Fibroblast of villous mesenchyme (primary cell): Measurements from ENCODE around the gene SLC27A1. TPM values are rescaled to one million over a fixed set of nuclear protein-coding genes. Genes with fewer than 3 reads are reported as not detected.
"Not testable (repeated sequence)": the region's sequence is repeated elsewhere in the genome, so short reads cannot be mapped to it uniquely, and the experiment has no call there.

Experiments
- DNase-seq: peaks from one replicate; pipeline ENCODE4 v3.0.0-alpha.2; 2010; ENCODE audit warnings: low read depth
- H3K4me3 ChIP-seq: 2 replicates; pipeline ENCODE4 v1.5.1; 2011; ENCODE audit warnings: low read depth, mild to moderate bottlenecking, low read length
- total RNA-seq: library from RNA; depleted of rRNA; stranded (reverse); fragments of >200 nt; gene quantifications from 2 replicates; pipeline ENCODE4 v1.2.3, GENCODE V29; 2012
- TF ChIP-seq, protein P1 (sequence below): IDR thresholded peaks from 2 replicates; pipeline ENCODE4 v1.5.1; 2012; ENCODE audit warnings: low read depth, mild to moderate bottlenecking, low read length; ENCODE audit not compliant: insufficient read depth

The SLC27A1 gene
- total RNA-seq, 1 donor, result 10.8 TPM

DNA sequence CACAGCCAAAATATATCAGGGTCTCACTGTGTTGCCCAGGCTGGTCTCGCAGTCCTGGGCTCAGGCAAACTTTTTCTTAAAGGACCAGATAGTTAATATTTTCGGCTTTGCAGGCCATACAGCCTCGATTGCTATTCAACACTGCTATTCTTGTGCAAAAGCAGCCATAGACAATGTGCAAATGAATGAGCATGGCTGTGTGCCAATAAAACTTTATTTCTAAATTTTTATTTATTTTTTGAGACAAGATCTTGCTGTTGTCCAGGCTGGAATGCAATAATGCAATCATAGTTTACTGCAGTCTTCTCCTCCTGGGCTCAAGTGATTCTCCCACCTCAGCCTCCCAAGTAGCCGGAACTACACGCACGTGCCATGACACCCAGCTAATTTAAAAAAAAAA, 32.9 kb downstream of the SLC27A1 start:
- H3K4me3 ChIP-seq, result no peak overlapping the region
- TF ChIP-seq, protein P1, sequence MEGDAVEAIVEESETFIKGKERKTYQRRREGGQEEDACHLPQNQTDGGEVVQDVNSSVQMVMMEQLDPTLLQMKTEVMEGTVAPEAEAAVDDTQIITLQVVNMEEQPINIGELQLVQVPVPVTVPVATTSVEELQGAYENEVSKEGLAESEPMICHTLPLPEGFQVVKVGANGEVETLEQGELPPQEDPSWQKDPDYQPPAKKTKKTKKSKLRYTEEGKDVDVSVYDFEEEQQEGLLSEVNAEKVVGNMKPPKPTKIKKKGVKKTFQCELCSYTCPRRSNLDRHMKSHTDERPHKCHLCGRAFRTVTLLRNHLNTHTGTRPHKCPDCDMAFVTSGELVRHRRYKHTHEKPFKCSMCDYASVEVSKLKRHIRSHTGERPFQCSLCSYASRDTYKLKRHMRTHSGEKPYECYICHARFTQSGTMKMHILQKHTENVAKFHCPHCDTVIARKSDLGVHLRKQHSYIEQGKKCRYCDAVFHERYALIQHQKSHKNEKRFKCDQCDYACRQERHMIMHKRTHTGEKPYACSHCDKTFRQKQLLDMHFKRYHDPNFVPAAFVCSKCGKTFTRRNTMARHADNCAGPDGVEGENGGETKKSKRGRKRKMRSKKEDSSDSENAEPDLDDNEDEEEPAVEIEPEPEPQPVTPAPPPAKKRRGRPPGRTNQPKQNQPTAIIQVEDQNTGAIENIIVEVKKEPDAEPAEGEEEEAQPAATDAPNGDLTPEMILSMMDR, result no peak
- peak; percentile 11 for DNase-seq

DNA sequence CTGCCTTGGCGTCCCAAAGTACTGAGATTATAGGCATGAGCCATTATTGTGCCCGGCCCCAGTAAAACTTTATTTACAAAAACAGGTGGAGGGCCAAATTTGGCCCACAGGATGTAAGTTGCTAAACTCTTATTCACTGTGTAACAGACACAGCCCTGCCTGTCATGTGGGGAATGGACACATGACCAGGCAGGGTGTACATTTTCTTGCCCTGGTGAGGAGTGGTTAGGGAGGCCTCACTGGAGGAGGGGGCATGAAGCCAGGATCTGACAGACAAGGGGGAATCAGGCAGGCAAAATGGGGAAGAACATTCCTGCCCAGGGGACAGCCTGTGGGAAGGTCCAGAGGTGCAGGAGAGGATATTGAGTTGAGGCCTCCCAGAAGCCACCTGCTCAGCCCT, 33.7 kb downstream of the SLC27A1 start:
- DNase-seq, result no peak
- no peak overlapping the region for H3K4me3 ChIP-seq
- TF ChIP-seq, protein P1, result no peak

DNA sequence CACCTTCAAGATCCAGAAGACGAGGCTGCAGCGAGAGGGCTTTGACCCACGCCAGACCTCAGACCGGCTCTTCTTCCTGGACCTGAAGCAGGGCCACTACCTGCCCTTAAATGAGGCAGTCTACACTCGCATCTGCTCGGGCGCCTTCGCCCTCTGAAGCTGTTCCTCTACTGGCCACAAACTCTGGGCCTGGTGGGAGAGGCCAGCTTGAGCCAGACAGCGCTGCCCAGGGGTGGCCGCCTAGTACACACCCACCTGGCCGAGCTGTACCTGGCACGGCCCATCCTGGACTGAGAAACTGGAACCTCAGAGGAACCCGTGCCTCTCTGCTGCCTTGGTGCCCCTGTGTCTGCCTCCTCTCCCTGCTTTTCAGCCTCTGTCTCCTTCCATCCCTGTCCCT, 34.1 kb downstream of the SLC27A1 start:
- H3K4me3 ChIP-seq, result no peak overlapping the region
- TF ChIP-seq, protein P1, result no peak
- no peak for DNase-seq

DNA sequence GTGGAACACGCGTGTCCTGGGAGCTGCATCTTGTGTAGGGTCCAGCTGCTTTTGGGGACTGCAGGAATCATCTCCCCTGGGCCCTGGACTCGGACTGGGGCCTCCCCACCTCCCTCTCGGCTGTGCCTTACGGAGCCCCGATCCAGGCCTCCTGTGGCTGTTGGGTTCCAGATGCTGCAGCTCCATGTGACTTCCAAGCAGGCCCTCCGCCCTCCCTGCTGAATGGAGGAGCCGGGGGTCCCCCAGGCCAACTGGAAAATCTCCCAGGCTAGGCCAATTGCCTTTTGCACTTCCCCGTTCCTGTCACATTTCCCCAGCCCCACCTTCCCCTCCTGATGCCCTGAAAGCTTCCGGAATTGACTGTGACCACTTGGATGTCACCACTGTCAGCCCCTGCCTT, 34.9 kb downstream of the SLC27A1 start:
- TF ChIP-seq, protein P1, result no peak
- H3K4me3 ChIP-seq, result no peak overlapping the region
- DNase-seq, result no peak

DNA sequence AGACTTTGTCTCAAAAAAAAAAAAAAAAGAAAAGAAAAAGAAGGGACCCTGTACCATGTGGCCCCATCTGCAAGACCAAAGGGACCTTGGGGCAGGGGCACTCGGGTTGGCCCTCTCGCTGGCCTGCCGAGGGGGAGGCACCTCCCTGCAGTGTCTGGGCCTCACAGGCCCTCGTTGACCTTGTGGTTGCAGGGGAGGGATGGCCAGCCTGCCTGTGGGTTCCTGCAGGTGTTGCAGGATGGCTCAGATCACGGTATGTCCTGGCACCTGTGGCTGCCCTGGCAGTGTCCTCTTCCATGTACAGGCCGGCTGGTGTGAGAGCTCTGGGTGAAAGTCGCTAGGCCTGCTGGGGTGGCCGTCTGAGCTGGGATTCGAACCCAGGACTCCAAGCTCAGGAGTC, 36.4 kb downstream of the SLC27A1 start:
- H3K4me3 ChIP-seq, result no peak overlapping the region
- TF ChIP-seq, protein P1, result no peak
- no peak for DNase-seq

DNA sequence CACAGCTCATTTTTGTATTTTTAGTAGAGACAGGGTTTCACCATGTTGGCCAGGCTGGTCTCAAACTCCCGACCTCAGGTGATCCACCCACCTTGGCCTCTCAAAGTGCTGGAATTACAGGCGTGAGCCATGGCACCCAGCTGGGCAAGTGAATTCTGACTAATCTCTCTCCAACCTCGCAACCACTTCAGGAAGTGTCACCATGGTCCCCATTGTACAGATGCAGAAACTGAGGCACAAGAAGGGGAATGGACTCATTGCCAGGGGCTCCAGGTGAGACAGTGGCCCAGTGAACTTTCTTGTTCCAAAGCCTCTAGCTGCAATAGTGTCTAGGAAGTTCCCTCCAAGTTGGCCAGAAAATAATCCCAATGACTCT, 38.2 kb downstream of the SLC27A1 start:
- DNase-seq, H3K4me3 ChIP-seq: not testable (repeated sequence)

DNA sequence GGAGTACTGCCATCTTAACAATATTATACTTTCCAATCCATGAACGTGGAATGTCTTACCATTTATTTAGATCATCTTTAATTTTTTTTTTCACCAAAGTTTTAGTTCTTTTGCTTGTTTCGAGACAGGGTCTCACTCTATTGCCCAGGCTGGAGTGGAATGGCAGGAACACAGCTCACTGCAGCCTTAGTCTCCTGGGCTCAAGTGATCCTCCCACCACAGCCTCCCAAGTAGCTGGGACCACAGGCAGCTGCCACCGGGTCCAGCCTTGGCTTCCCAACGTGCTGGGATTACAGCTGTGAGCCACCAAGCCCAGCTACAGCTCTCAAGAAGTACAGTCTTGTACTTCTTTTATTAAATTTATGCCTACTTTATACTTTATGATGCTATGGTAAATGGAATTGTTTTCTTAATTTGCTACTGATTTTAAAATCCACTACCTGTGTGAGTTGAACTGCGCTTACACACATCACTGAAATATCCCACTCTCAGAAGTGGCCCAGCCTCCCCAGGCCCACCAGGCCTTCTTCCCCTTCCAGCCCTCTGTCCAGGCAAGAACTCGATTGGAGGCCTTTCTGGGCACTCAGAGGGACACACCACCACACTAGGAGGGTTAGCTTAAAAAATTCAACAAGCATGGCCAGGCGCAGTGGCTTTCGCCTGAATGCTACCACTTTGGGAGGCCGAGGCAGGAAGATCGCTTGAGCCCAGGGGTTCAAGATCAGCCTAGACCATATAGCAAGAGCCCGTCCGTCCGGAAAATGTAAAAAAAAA, 40.1 kb downstream of the SLC27A1 start:
- peak; percentile 25 for DNase-seq
- TF ChIP-seq, protein P1, result no peak
- peak overlapping the region; percentile 82 for H3K4me3 ChIP-seq
